SK-N-MC (cell line): ENCODE results near the gene SKAP2.

Experiments
- DNase-seq: peaks from one replicate; pipeline ENCODE4 v3.0.0-alpha.2; 2011; ENCODE audit warnings: low read depth, low spot score
- H3K27ac ChIP-seq: fragments of 200-600 bp; sonication (generic); 2 replicates; pipeline ENCODE4 v1.5.1; 2016; ENCODE audit warnings: mixed run types
- H3K36me3 ChIP-seq: fragments of 200-600 bp; sonication (generic); 2 replicates; pipeline ENCODE4 v1.6.1; 2017; ENCODE audit warnings: antibody characterized with exemption, low read length, mixed read lengths; ENCODE audit not compliant: insufficient read depth
- H3K4me3 ChIP-seq: fragments of 200-600 bp; sonication (generic); 2 replicates; pipeline ENCODE4 v1.5.1; 2016
- H3K9ac ChIP-seq: fragments of 200-600 bp; sonication (generic); 2 replicates; pipeline ENCODE4 v1.8.0; 2017; ENCODE audit warnings: mixed run types, mixed read lengths; ENCODE audit not compliant: insufficient read length
- H3K9me3 ChIP-seq: fragments of 200-600 bp; sonication (generic); 2 replicates; pipeline ENCODE4 v1.6.1; 2017; ENCODE audit warnings: low read depth, mild to moderate bottlenecking, antibody characterized with exemption, low read length, moderate library complexity, mixed read lengths
- EZH2 ChIP-seq: fragments of 200-600 bp; sonication (generic); IDR thresholded peaks from one replicate; pipeline ENCODE4 v1.6.1; 2017; ENCODE audit warnings: antibody characterized with exemption
- FOXP2 ChIP-seq: optimal IDR thresholded peaks from 2 replicates; pipeline ENCODE3; 2011; ENCODE audit warnings: mild to moderate bottlenecking, moderate library complexity; ENCODE audit not compliant: insufficient read depth; ENCODE audit errors: extremely low read length, control extremely low read depth
- POLR2AphosphoS5 ChIP-seq: IDR thresholded peaks from 2 replicates; pipeline ENCODE4 v1.6.1; 2012; ENCODE audit warnings: mild to moderate bottlenecking, low read depth, low read length, borderline replicate concordance

Gene SKAP2

DNA sequence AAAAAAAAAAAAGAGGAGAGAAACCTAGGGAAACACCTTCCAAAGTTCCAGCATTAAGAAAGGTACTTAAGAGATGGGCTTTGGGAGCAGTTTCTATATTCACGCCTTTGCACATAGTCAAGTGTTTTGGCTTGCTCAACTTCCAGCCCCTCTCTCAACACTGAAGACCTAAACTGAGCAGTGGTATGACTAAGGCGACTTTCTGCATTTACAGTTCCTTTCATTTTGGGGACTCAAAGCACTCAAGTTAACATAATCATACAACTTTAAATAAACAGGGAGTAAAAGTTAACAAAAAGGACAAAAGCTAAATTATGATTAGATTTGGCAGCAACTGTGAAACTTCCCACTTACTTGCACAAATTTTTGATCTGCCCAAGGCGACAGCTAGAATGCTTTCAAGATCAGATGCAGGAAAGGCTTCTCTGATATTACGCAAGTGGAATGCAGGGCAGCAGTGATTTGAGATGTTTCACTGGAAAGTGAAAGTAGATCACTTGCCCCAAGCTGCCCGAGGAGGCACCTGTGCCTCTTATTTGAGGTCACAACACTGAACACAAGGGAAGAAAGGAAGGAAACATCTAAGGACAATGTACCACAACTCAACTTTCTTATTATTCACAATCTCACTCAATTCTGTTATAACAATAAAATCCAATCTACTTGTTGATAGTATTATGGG is 199.5 kb downstream of the SKAP2 start:
- no peak overlapping the region for H3K9ac ChIP-seq
- H3K9me3 ChIP-seq = no peaks in the 10 kb centered on the region
- TF ChIP-seq EZH2 = no peak
- TF ChIP-seq FOXP2 = no peak
- TF ChIP-seq POLR2AphosphoS5 = no peak
- no peak for DNase-seq
- H3K4me3 ChIP-seq = no peak overlapping the region
- H3K27ac ChIP-seq = no peak overlapping the region
- H3K36me3 ChIP-seq = no peaks in the 10 kb centered on the region

DNA sequence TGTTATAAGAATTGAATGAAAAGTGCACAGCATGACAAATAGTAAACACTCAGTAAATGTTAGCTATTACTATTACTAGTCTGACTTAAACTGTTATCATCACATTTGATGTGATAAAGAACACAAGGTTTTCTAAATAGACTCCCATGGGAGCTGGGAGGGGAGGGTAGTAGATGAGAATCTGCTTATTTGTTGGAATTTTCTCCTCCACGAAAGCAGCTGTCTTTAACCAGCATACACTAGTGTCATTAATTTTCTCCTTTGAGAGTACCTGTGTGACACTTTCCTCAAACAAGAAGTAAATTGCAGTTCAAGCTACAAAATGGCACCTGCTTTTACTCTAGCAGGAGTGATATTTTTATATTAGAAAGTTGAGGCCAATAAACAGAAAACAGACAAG is 200.1 kb downstream of the SKAP2 start:
- Histone ChIP-seq H3K36me3 (no peaks in the 10 kb centered on the region), H3K9ac (no peak overlapping the region), H3K4me3 (no peak overlapping the region), H3K9me3 (no peaks in the 10 kb centered on the region), H3K27ac (no peak overlapping the region)
- TF ChIP-seq FOXP2 = no peak
- TF ChIP-seq EZH2 = no peak
- DNase-seq = no peak

DNA sequence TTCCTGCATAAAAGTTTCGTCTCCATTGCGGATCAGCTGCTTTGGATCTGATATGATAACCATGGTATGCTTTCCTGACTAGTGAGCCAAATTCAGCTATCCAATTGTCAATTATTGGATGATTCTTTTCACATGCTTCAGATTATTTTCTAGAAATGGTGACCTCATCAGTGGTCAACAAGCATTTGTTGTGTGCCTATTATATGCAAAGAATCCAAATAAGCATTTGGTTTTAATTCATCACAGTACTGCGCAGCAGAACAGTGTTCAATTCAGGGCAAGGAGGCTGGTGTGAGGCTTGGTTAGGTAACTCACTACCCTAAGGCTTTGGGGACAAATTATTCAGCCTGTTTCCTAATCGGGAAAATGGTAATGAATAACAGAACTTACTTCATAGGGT is 200.5 kb downstream of the SKAP2 start:
- no peak for TF ChIP-seq POLR2AphosphoS5
- no peak for TF ChIP-seq FOXP2
- no peak for TF ChIP-seq EZH2
- no peak overlapping the region for H3K4me3 ChIP-seq
- no peak overlapping the region for H3K9ac ChIP-seq
- no peaks in the 10 kb centered on the region for H3K9me3 ChIP-seq
- no peaks in the 10 kb centered on the region for H3K36me3 ChIP-seq
- no peak overlapping the region for H3K27ac ChIP-seq
- DNase-seq = no peak

DNA sequence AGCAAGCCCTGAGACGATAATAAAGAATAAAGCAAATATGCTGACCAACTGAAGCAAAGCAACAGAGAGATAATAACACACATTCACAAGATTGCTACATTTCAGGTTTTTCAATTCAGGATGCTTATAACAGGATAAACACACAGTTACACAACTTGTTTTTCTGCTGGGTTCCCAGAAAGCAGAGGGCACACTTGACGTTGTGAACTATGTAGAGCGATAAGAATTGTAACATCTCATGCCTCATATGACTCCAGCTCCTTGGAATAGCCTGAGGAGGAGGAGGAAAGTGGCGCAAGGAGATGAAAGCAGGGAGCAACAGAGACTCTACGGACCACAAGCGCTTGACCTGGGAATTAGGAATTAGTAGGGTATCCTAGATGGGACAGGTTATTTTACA is 201.7 kb downstream of the SKAP2 start:
- no peaks in the 10 kb centered on the region for H3K9me3 ChIP-seq
- H3K9ac ChIP-seq = no peak overlapping the region
- H3K4me3 ChIP-seq = no peak overlapping the region
- H3K36me3 ChIP-seq = no peaks in the 10 kb centered on the region
- no peak for TF ChIP-seq FOXP2
- no peak for TF ChIP-seq POLR2AphosphoS5
- no peak for TF ChIP-seq EZH2
- H3K27ac ChIP-seq = no peak overlapping the region
- DNase-seq = no peak

DNA sequence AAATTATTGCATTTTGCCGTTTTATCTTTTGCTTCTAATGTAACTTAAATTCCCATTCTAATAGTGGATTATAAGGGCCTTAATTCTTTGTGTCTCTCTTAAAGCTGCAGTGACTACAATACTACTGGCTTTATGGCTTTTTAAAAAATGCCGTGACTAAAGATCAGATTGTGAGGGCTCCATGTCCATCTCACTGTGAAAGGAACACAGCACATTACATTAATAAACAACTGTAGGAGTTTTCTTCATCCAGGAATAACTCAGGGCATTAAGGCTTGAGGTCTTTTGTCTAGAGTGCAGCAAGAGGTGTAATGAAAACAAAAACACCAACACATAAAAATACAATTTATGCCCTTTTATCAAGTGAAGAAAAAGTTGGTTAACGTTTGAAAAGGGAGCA is 205.3 kb downstream of the SKAP2 start:
- no peak for DNase-seq
- Histone ChIP-seq H3K36me3 (no peaks in the 10 kb centered on the region), H3K27ac (no peak overlapping the region), H3K4me3 (no peak overlapping the region), H3K9me3 (no peaks in the 10 kb centered on the region), H3K9ac (no peak overlapping the region)
- no peak for TF ChIP-seq POLR2AphosphoS5
- no peak for TF ChIP-seq EZH2
- no peak for TF ChIP-seq FOXP2

DNA sequence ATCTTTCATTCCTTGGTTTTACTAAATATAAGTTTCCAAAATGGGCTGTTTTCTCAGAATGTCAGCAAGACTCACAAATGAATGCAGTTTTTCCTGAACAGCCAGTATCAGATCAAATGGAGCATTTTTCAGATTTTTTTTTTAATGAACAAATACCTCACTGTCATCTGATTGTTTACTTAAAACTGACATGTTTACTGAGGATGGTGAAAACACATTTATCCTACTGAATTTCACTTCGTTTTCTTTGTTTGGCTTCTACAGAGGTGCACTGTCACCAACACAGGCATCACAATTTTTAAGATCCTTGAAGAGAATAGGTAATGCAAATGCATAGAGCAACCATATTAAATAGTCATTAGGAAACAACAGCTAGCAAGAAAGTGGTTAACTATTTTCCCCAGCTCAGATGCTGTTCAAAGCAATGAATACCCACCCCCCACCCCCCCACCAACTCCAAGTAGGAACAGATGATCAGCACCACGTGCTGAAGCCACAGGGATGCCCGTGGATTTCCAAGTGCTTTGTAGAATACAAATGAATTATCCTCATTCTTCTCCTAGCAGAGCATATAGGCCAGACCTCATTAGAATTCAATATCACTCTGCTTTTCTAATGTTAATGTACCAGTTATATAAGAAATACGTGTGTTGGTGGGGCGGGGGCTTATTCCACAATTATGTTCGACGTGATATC is 205.9 kb downstream of the SKAP2 start:
- Histone ChIP-seq H3K27ac (no peak overlapping the region), H3K36me3 (no peaks in the 10 kb centered on the region), H3K4me3 (no peak overlapping the region), H3K9ac (no peak overlapping the region), H3K9me3 (no peaks in the 10 kb centered on the region)
- TF ChIP-seq FOXP2 (no peak), POLR2AphosphoS5 (no peak), EZH2 (no peak)
- DNase-seq = no peak

DNA sequence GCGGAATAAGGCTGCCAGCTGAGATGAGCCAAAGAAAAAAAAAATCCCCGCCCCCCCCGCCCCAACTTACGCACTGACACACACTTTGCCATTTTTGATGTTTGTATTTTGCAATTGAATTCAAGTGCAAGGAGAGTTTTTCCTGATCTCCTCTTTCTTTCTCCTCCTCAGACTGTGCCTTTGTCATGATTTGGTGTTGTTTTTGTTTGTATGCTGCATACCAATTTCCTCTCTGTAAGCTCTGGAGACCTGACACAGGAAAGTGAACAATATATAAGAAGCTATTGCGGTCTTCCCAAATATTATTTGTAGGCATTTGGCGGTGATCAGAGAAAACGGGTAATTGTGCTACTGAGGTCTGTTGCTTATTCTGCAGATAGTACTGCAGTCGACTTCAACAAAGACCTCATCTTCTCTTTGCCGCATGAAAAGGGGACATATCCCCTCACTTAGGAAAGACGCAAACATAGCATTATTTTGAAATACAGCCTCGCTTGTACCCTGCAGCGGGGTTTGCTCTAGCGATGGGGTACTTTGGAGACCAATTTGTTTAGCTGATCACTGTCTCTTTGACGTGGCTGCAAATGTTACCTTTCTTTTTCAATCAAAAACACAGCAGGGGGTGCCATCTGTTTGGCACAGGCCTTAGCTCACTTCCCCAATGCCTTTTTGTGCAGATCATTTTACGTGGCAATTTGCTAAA is 206.6 kb downstream of the SKAP2 start:
- Histone ChIP-seq H3K9ac (no peak overlapping the region), H3K9me3 (no peaks in the 10 kb centered on the region), H3K4me3 (no peak overlapping the region), H3K36me3 (no peaks in the 10 kb centered on the region), H3K27ac (no peak overlapping the region)
- no peak for DNase-seq
- TF ChIP-seq POLR2AphosphoS5 (no peak), EZH2 (no peak), FOXP2 (no peak)

DNA sequence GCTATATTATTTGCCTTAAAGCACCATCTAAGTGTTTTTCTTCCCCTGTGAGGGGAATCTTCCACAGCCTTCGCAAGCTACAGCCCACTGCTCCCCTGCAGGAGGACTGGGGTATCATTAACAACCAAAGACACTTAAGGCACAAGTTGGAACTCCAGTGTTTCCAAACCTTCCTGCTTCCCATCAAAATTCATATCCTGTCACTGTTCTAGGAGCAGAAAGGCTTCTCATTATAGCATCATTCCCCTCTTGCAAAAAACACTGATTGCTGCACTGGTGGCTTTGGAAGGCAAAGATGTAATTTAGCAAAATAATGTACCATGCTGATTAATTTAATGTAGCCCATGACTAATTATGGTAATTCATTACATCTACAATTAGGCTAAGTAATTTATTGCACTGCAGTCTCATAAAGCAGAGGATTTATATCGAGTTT is 207.2 kb downstream of the SKAP2 start:
- H3K4me3 ChIP-seq = no peak overlapping the region
- no peak overlapping the region for H3K9ac ChIP-seq
- DNase-seq = no peak
- TF ChIP-seq EZH2 = no peak
- TF ChIP-seq FOXP2 = no peak
- no peak for TF ChIP-seq POLR2AphosphoS5
- H3K27ac ChIP-seq = no peak overlapping the region
- no peaks in the 10 kb centered on the region for H3K36me3 ChIP-seq
- no peaks in the 10 kb centered on the region for H3K9me3 ChIP-seq

DNA sequence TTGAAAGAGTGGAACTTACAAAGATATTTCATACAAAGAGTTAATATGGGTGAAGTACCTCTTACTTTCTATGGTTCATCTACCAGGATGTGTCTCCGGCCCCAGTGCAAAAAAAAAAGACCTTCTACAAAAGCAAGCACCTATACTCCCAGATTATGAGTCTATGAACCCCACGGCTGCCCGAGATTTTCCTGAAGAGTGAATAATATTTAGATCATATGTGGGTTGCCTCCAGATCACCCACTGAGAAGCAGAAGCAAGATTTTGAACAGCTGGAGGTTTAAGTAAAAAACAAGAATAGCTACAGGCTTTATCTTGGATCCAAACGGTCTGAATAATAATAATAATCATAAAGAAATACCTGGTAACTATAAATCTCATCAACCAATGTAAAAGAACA is 207.7 kb downstream of the SKAP2 start:
- DNase-seq = no peak
- H3K27ac ChIP-seq = no peak overlapping the region

More for the DNA sequence above, 207.7 kb downstream of the SKAP2 start:
- H3K9me3 ChIP-seq = no peaks in the 10 kb centered on the region
- H3K4me3 ChIP-seq = no peak overlapping the region
- no peaks in the 10 kb centered on the region for H3K36me3 ChIP-seq
- no peak for TF ChIP-seq EZH2
- TF ChIP-seq FOXP2 = no peak
- no peak for TF ChIP-seq POLR2AphosphoS5
- H3K9ac ChIP-seq = no peak overlapping the region
